ENCODE data around the gene MRPL39.

Gene MRPL39

GRCh38 chr21:25584833-25585676 lies 22.2 kb downstream of the MRPL39 start:
- no peak overlapping the region for H3K4me3 ChIP-seq (ENCODE audit: control insufficient read depth, low read depth, low read length)
- TF ChIP-seq, protein P1, sequence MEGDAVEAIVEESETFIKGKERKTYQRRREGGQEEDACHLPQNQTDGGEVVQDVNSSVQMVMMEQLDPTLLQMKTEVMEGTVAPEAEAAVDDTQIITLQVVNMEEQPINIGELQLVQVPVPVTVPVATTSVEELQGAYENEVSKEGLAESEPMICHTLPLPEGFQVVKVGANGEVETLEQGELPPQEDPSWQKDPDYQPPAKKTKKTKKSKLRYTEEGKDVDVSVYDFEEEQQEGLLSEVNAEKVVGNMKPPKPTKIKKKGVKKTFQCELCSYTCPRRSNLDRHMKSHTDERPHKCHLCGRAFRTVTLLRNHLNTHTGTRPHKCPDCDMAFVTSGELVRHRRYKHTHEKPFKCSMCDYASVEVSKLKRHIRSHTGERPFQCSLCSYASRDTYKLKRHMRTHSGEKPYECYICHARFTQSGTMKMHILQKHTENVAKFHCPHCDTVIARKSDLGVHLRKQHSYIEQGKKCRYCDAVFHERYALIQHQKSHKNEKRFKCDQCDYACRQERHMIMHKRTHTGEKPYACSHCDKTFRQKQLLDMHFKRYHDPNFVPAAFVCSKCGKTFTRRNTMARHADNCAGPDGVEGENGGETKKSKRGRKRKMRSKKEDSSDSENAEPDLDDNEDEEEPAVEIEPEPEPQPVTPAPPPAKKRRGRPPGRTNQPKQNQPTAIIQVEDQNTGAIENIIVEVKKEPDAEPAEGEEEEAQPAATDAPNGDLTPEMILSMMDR (IDR thresholded peaks at IDR 0.05; ENCODE audit: control insufficient read depth, insufficient read depth, low read depth, low read length, missing control alignments) = no peak
- DNase-seq (ENCODE audit: low read depth) = no peak

DNA sequence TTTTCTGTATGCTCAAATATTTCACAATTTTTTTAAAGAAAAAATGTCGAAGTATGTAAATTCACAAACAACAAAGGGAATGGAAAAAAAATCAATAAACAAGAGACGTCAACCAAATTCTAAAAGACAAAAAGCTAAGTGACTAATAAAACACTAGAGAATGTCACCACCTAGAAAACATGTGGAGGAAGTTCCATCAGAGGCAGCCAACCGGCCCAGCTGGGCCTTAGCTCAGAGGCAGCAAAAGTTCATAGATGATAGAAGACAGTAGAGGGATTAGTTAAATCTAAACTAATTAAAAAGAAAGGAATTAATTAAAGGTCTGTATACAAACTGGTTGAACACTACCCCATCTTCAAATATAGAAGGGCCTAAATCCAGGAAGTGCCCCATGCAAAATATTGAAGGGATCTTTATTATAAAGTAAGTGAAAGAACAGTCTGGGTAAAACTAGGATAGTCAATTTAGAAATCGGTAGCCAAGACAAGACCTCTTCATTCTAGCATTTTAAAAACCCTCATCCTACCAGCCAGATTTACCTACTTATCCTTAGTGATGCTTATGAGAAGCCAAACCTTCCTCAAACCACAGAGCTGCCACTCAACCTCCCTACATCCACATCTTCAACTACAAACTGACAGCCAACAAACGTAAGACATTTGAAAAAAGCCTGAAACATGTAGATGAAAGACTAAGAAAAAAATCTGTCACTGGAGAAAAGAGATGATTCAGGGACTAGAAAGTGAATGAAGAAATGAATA lies 23.7 kb downstream of the MRPL39 start:
- DNase-seq (ENCODE audit: low read depth) = no peak
- TF ChIP-seq, protein P1 (IDR thresholded peaks at IDR 0.05; ENCODE audit: control insufficient read depth, insufficient read depth, low read depth, low read length, missing control alignments) = no peak
- no peak overlapping the region for H3K4me3 ChIP-seq (ENCODE audit: control insufficient read depth, low read depth, low read length)

DNA sequence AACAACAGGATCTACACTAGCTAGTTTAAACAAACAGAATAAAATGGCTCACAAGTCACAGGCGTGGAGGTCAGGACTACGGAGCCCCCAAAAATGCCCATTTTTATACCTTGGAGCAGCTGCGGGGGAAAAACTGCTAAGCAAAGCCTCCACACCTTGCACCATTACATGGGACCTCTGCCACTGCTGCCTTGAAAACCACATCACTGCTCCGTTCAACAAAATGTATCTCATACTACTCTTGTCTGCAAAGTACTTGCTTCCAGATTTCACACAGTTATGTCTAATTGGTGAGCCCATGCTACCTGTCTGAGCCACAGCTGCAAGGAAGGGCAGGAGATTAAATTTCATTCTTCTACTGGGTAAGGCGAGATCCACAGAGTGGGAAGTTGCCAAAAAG lies 24.4 kb downstream of the MRPL39 start:
- DNase-seq (ENCODE audit: low read depth) = no peak
- TF ChIP-seq, protein P1 (IDR thresholded peaks at IDR 0.05; ENCODE audit: control insufficient read depth, insufficient read depth, low read depth, low read length, missing control alignments) = no peak
- no peak overlapping the region for H3K4me3 ChIP-seq (ENCODE audit: control insufficient read depth, low read depth, low read length)

DNA sequence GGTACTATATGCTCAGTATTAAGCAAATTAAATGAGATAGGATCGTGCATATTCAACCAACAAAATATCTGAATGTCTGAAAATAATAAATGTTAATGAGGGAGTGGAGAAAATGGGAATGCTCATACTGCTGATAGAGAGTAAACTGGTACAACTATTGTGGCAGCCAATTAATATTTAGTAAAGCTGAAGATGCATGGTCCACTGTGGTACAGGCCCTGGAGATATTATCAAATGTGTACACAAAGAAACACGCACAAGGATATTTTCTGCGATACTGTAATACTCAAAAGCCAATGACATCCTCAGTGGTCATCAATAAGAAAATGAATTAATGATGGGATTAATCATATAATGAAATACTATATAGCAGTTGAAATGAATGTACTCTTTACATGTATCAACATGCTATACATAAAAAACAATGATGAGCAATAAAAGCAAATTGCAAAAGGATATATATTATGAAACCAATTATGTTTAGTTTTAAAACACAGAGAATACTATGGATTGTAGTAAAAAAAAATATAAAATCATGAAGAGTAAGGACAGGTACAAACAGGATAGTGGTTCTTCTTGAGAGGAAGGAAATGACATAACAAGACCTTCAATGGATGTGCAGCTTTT lies 25.0 kb downstream of the MRPL39 start:
- TF ChIP-seq, protein P1 (IDR thresholded peaks at IDR 0.05; ENCODE audit: control insufficient read depth, insufficient read depth, low read depth, low read length, missing control alignments) = no peak
- H3K4me3 ChIP-seq (ENCODE audit: control insufficient read depth, low read depth, low read length) = no peak overlapping the region
- DNase-seq (ENCODE audit: low read depth) = no peak

DNA sequence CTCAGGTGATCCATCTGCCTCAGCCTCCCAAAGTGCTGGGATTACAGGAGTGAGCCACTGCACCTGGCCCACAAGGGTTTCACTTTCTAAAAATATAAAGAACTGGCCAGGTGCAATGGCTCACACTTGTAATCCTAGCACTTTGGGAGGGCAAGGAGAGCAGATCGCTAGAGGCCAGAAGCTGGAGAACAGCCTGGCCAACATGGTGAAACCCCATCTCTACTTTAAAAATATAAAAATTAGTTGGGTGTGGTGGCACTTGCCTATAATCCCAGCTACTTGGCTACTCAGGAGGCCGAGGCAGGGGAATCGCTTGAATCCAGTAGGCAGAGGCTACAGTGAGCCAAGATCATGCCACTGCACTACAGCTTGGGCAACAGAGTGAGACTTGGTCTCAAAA lies 25.7 kb downstream of the MRPL39 start:
- DNase-seq (ENCODE audit: low read depth) = no peak
- no peak overlapping the region for H3K4me3 ChIP-seq (ENCODE audit: control insufficient read depth, low read depth, low read length)
- TF ChIP-seq, protein P1 (IDR thresholded peaks at IDR 0.05; ENCODE audit: control insufficient read depth, insufficient read depth, low read depth, low read length, missing control alignments) = no peak

- no peak overlapping the region for H3K4me3 ChIP-seq (ENCODE audit: control insufficient read depth, low read depth, low read length)
- DNase-seq (ENCODE audit: low read depth) = no peak
- TF ChIP-seq, protein P1 (IDR thresholded peaks at IDR 0.05; ENCODE audit: control insufficient read depth, insufficient read depth, low read depth, low read length, missing control alignments) = no peak
These were observed 26.4 kb downstream of the MRPL39 start for GRCh38 chr21:25580912-25581260.
